GM19239 (cell line): Measurements from ENCODE around the gene BTG2.

ENCODE experiments used
- DNase-seq: peaks from one replicate; pipeline ENCODE4 v3.0.0; 2011; ENCODE audit warnings: low spot score; ENCODE audit not compliant: insufficient read length
- FAIRE-seq: peaks from 2 replicates; lab custom pipeline; 2011; peaks lifted over from hg19 to GRCh38; lab: Jason Lieb, UNC

The BTG2 gene

GRCh38 chr1:203331224-203331623 is 25.9 kb downstream of the BTG2 start:
- DNase-seq (no peak), FAIRE-seq (no peak)

GRCh38 chr1:203335503-203335902 is 30.2 kb downstream of the BTG2 start:
- no peak for FAIRE-seq
- no peak for DNase-seq

GRCh38 chr1:203336097-203336496 is 30.8 kb downstream of the BTG2 start:
- FAIRE-seq = no peak
- DNase-seq = no peak

GRCh38 chr1:203338335-203339036 is 33.2 kb downstream of the BTG2 start:
- FAIRE-seq = peak; percentile 28

GRCh38 chr1:203340112-203340790 is 34.9 kb downstream of the BTG2 start:
- DNase-seq (peak; percentile 74), FAIRE-seq (peak; percentile 86)

More at GRCh38 chr1:203338335-203339036, 33.2 kb downstream of the BTG2 start:
- DNase-seq = peak; percentile 68

GRCh38 chr1:203342192-203342940 is 37.0 kb downstream of the BTG2 start:
- FAIRE-seq (peak; percentile 35), DNase-seq (peak; percentile 61)

- DNase-seq (no peak), FAIRE-seq (no peak)
These were observed 38.8 kb downstream of the BTG2 start for GRCh38 chr1:203343956-203344754.

GRCh38 chr1:203346060-203346768 is 40.9 kb downstream of the BTG2 start:
- no peak for DNase-seq
- no peak for FAIRE-seq

- no peak for DNase-seq
- FAIRE-seq = no peak
These were observed 41.4 kb downstream of the BTG2 start for GRCh38 chr1:203346769-203347102.

GRCh38 chr1:203349166-203349565 is 43.8 kb downstream of the BTG2 start:
- no peak for DNase-seq
- no peak for FAIRE-seq

GRCh38 chr1:203349773-203350524 is 44.6 kb downstream of the BTG2 start:
- DNase-seq = no peak
- FAIRE-seq = no peak

GRCh38 chr1:203351037-203351625 is 45.8 kb downstream of the BTG2 start, which contains the start of gene FMOD:
Gene FMOD (minus strand): TSS chr1:203351122. CDS start chr1:203348270, 2,852 bp downstream.
- no peak for FAIRE-seq
- DNase-seq = no peak

GRCh38 chr1:203353486-203353885 is 48.2 kb downstream of the BTG2 start:
- no peak for FAIRE-seq
- DNase-seq = no peak

GRCh38 chr1:203354246-203354645 is 48.9 kb downstream of the BTG2 start:
- FAIRE-seq (no peak), DNase-seq (no peak)

- DNase-seq = no peak
- no peak for FAIRE-seq
These were observed 53.8 kb downstream of the BTG2 start for GRCh38 chr1:203359010-203359571.
